ENCODE data around the gene ATG5. TPM values are rescaled to one million over a fixed set of nuclear protein-coding genes. Genes with fewer than 3 reads are reported as not detected.
A peak's percentile ranks its signal among the peaks of the same experiment; 100 is the strongest.
"Not testable (repeated sequence)": the region's sequence is repeated elsewhere in the genome, so short reads cannot be mapped to it uniquely, and the experiment has no call there.

The ATG5 gene
- total and polyA plus RNA-seq, 5 experiments from 2014 or later, result 24.4 to 30.4 (median 27.8) TPM

DNA sequence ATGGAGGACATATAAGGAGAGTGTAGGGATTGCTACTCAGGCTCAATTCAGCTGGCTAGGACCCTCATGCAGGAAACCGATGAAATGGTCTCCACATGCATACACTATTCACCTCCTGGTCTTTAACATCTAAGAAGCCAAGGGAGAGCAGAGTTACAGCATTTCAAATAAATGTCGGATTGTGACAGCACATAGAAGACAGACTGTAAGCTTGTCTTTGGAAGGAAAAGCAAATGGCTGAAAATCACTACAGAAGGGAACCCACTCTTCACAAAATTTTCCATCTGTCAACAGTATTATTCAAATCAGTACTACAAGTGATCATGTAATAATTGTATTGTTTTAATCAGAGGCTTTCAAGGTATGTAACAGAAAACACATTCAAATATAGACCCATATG, 72.9 kb downstream of the ATG5 start:
- no peak overlapping the region for H3K27ac Mint-ChIP-seq
- H3K9me3 Mint-ChIP-seq, result no peaks in the 10 kb centered on the region
- POLR2A ChIA-PET, result no interaction called here
- peaks cover 0 to 23% (median 6%) of the 10 kb centered on the region in 3 donors for H3K36me3 Mint-ChIP-seq
- no peak overlapping the region for H3K4me3 Mint-ChIP-seq
- no peak for ATAC-seq
- no peak for DNase-seq
- H3K27me3 Mint-ChIP-seq, result no peaks in the 10 kb centered on the region
- peaks cover 9 to 32% (median 17%) of the 10 kb centered on the region in 4 donors for H3K4me1 Mint-ChIP-seq

DNA sequence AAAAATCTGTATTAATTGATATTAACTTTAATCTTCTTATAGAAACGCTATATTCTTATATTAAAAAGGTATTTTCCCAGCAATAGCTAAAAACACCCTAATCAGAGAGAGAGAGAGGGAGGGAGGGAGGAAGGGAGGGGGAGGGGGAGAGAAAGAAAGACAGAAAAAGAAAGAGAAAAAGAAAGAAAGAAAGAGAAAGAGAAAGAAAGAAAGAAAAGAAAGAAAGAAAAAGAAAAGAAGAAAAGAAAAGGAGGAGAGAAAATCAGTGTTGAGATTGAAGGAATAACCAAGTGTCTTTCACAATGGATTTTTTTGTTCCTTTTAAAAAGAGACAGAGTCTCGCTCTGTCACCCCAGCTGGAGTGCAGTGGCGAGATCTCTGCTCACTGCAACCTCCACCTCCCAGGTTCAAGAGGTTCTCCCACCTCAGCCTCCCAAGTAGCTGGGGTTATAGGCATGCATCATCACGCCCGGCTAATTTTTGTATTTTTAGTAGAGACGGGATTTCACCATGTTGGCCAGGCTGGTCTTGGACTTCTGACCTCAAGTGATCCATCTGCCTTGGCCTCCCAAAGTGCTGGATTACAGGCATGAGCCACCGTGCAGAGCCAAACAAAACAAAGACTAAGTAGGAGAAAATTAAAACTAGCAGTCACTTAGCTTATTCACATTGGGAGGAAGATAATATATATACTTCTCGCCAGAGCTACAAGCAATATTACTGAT, 73.9 kb downstream of the ATG5 start:
- POLR2A ChIA-PET, result not testable (repeated sequence)

DNA sequence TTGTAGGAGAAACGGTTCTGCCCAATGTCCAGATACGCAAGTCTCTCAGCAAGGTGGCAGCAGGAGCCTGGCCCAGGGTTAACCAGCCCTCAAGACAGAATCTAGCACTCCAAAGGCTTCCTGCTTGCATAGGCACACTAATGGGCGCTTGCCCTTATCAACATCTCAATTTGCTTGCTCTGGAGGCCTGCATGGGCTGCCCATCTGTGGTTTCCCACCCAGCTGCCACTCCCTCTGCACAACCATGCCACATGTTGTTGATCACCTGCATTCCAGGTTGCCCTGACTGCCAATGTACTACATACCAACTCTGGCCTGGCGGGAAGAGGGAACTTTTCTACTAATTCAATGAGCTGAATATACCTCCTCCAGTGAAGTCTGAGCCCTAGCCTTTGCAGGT, 74.6 kb downstream of the ATG5 start:
- Mint-ChIP-seq H3K36me3 (peaks cover 0 to 33% (median 15%) of the 10 kb centered on the region in 3 donors), H3K4me3 (no peak overlapping the region), H3K27ac (peak overlapping the region in 2 of 10 donors; percentile 18 to 49), H3K4me1 (peaks cover 9 to 28% (median 15%) of the 10 kb centered on the region in 4 donors), H3K27me3 (no peaks in the 10 kb centered on the region), H3K9me3 (no peaks in the 10 kb centered on the region)
- POLR2A ChIA-PET, result interaction anchor here (0.5 kb wide), 1 partner anchor 75 kb away, joined by 3 read pairs; no protein-coding TSS in a partner anchor
- ATAC-seq (no peak), DNase-seq (no peak)

More for the DNA sequence above, 73.9 kb downstream of the ATG5 start:
- not testable (repeated sequence) for ATAC-seq, H3K4me3 Mint-ChIP-seq, DNase-seq, H3K27me3 Mint-ChIP-seq, H3K9me3 Mint-ChIP-seq
- Mint-ChIP-seq H3K36me3 (peaks cover 0 to 30% (median 15%) of the 10 kb centered on the region in 3 donors), H3K27ac (peak overlapping the region in 1 of 10 donors; percentile 85), H3K4me1 (peaks cover 9 to 28% (median 15%) of the 10 kb centered on the region in 4 donors)

DNA sequence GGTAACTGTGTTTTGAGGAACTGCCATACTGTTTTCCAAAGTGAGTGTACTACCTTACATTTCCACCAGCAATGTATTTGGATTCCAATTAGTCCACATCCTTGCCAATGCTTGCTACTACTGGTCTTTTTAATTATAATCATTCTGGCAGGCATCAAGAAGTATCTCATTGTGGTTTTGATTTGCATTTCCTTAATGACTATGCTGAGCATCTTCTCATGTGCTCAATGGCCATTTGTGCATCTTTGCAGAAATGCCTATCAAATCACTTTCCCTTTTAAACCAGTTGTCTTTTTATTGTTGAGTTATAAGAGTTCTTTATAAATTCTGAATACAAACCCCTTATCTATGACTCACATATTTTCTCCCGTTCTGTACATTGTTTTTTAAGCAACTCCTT, 75.9 kb downstream of the ATG5 start:
- Mint-ChIP-seq H3K9me3 (no peaks in the 10 kb centered on the region), H3K4me3 (no peak overlapping the region), H3K4me1 (peaks cover 6 to 22% (median 13%) of the 10 kb centered on the region in 4 donors), H3K27me3 (no peaks in the 10 kb centered on the region), H3K36me3 (peaks cover 0 to 44% (median 24%) of the 10 kb centered on the region in 3 donors), H3K27ac (peak overlapping the region in 2 of 10 donors; percentile 40 to 67)
- ATAC-seq (no peak), DNase-seq (no peak)
- POLR2A ChIA-PET, result no interaction called here

DNA sequence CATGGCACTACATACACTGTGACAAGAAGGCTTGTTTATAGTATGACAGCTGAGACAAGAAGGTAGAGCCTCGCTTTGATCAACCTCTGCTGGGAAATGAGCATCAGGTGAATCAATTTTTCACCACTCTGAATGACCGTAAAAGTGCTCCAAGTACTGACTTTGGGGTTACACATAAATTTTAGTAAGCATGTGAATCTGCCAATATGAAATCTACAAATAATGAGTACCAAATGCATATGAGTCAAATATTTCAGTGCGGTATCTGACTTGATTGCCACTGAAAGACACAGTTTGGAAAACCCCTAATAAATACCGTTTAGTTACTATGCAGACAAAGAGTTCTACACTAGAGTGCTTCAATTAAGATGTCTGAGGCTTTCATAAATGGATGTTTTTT, 77.8 kb downstream of the ATG5 start:
- peaks cover 10 to 58% (median 29%) of the 10 kb centered on the region in 3 donors for H3K36me3 Mint-ChIP-seq
- no peaks in the 10 kb centered on the region for H3K9me3 Mint-ChIP-seq
- H3K27me3 Mint-ChIP-seq, result no peaks in the 10 kb centered on the region
- no peak overlapping the region for H3K27ac Mint-ChIP-seq
- no peak overlapping the region for H3K4me3 Mint-ChIP-seq
- ATAC-seq (no peak), DNase-seq (no peak)
- peaks cover 1 to 15% (median 9%) of the 10 kb centered on the region in 4 donors for H3K4me1 Mint-ChIP-seq
- POLR2A ChIA-PET, result no interaction called here

DNA sequence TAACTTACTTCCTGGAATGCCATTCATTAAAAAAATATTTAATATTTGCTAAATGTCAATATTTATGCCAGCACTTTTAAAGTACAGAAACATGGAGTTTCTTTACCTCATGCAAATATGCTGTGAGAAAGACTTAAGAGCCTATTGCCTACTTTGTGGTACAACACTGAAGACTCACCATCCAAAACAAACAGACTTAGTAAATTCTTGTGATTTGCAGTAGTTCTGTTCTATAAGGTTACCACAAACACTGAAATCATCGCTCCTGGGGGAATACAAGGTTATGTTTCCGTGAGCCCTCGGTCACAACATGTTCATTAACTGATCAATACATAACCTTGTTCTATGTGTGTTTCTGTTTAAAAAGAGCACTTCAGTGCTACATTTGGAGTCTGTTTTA, 78.3 kb downstream of the ATG5 start:
- peaks cover 13 to 58% (median 29%) of the 10 kb centered on the region in 3 donors for H3K36me3 Mint-ChIP-seq
- DNase-seq (no peak), ATAC-seq (no peak)
- H3K4me3 Mint-ChIP-seq, result no peak overlapping the region
- H3K9me3 Mint-ChIP-seq, result no peaks in the 10 kb centered on the region
- POLR2A ChIA-PET, result no interaction called here
- no peaks in the 10 kb centered on the region for H3K27me3 Mint-ChIP-seq
- no peak overlapping the region for H3K27ac Mint-ChIP-seq
- H3K4me1 Mint-ChIP-seq, result peaks cover 1 to 11% (median 6%) of the 10 kb centered on the region in 4 donors

DNA sequence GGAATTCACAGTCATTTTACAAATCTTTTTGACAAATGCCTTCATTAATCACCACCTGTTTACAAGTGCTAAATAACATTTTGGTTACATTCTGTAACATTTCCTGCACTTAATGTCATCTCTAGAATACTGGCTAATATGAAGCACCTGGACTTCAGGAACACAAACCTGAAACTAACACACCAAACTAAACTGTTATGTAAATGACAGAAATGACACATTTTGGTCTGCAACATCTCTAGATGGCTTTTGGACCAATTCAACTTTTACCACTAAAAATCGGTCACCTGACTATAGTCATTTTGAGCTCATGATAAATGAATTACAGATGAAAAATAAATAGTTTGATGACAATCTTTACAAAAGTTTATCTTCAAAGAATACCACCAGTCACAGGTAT, 80.6 kb downstream of the ATG5 start:
- no peak for ATAC-seq
- Mint-ChIP-seq H3K4me1 (peaks cover 0 to 2% (median 0%) of the 10 kb centered on the region in 4 donors), H3K9me3 (no peaks in the 10 kb centered on the region), H3K27me3 (no peaks in the 10 kb centered on the region), H3K4me3 (no peak overlapping the region), H3K27ac (no peak overlapping the region), H3K36me3 (peaks cover 13 to 63% (median 39%) of the 10 kb centered on the region in 3 donors)
- no peak for DNase-seq
- POLR2A ChIA-PET, result no interaction called here

DNA sequence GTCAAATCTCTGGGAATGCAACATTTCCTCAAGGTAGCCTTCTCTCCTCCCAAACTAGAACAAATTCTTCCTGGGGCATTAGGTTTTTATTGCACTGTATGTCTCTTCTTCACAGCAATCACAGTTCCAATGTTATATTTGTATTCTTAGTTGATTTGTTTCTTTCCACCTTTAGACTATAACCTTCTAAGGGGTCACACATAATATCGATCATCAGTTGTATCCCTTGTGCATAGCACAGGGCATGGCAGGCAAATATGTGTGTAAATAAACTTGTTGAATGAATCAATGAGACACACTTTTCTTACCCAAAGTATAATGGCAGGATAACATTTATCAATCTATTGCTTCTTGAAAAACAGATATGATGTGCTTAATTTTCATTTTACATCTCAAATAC, 81.0 kb downstream of the ATG5 start:
- Mint-ChIP-seq H3K27me3 (no peaks in the 10 kb centered on the region), H3K4me3 (no peak overlapping the region), H3K4me1 (peaks cover 0 to 2% (median 0%) of the 10 kb centered on the region in 4 donors), H3K36me3 (peaks cover 13 to 60% (median 39%) of the 10 kb centered on the region in 3 donors), H3K27ac (no peak overlapping the region), H3K9me3 (no peaks in the 10 kb centered on the region)
- POLR2A ChIA-PET, result no interaction called here
- DNase-seq (no peak), ATAC-seq (no peak)

DNA sequence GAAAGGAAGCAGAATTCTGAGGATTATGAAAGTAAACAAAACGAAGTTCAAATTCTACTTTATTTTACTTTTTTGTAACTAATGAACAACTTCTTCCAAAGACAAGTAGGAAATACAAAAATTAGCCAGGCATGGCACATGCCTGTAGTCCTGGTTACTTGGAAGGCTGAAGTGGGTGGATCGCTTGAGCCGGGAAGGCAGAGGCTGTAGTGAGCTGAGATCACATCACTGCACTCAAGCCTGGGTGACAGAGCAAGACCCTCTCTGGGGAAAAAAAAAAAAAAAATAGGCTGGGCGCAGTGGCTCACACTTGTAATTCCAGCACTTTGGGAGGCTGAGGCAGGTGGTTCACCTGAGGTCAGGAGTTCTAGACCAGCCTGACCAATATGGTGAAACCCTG, 82.3 kb downstream of the ATG5 start:
- peaks cover 0 to 2% (median 0%) of the 10 kb centered on the region in 4 donors for H3K4me1 Mint-ChIP-seq
- H3K9me3 Mint-ChIP-seq, result no peaks in the 10 kb centered on the region
- POLR2A ChIA-PET, result interaction anchor here (0.7 kb wide), 1 partner anchor 8 kb away, joined by 3 read pairs; no protein-coding TSS in a partner anchor
- no peaks in the 10 kb centered on the region for H3K27me3 Mint-ChIP-seq
- H3K36me3 Mint-ChIP-seq, result peaks cover 13 to 52% (median 39%) of the 10 kb centered on the region in 3 donors
- no peak for DNase-seq
- no peak overlapping the region for H3K4me3 Mint-ChIP-seq
- no peak overlapping the region for H3K27ac Mint-ChIP-seq
- no peak for ATAC-seq

DNA sequence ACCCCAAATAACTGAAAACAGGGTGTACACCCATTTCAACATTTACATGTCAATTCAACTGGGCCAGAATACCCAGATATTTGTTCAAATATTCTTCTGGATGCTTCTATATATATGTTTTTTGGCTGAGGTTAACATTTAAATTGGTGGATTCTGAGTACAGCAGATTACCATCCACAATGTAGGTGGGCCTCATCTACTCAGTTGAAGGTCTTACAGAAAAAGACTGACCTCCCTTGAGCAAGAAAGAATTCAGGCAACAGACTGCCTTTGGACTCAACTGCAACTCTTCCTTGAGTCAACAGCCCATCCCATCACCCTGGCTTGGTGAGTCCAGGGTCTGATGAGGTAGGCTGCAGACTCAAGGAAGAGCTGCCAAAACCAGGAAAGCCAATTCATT, 84.1 kb downstream of the ATG5 start:
- Mint-ChIP-seq H3K27ac (no peak overlapping the region), H3K4me1 (no peaks in the 10 kb centered on the region), H3K4me3 (no peak overlapping the region), H3K27me3 (no peaks in the 10 kb centered on the region), H3K9me3 (no peaks in the 10 kb centered on the region), H3K36me3 (peaks cover 13 to 41% (median 28%) of the 10 kb centered on the region in 3 donors)
- no peak for DNase-seq
- POLR2A ChIA-PET, result no interaction called here
- no peak for ATAC-seq

DNA sequence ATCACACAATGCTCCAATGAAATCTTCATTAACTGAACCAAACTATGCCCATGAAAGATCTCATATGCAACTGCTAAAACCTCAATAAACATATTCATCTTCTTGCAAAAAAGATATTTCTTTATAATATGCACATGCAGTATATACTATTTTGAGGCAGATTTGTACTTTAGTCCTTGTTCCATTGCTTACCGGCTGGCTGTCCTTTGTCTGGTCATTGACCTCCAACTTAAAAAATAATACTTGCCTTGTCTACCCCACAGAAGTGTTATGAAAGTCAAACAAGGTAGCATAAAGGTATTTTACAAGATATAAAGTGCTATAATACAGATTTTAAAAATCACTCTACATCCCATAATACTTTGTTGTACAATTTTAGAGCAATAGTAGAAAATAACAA, 88.3 kb downstream of the ATG5 start:
- POLR2A ChIA-PET, result no interaction called here
- H3K27ac Mint-ChIP-seq, result no peak overlapping the region
- peaks cover 7 to 32% (median 27%) of the 10 kb centered on the region in 3 donors for H3K36me3 Mint-ChIP-seq
- no peak overlapping the region for H3K4me3 Mint-ChIP-seq
- no peaks in the 10 kb centered on the region for H3K27me3 Mint-ChIP-seq
- H3K9me3 Mint-ChIP-seq, result peaks cover 0 to 11% (median 3%) of the 10 kb centered on the region in 9 donors
- peaks cover 2 to 11% (median 6%) of the 10 kb centered on the region in 4 donors for H3K4me1 Mint-ChIP-seq
- ATAC-seq (no peak), DNase-seq (no peak)

DNA sequence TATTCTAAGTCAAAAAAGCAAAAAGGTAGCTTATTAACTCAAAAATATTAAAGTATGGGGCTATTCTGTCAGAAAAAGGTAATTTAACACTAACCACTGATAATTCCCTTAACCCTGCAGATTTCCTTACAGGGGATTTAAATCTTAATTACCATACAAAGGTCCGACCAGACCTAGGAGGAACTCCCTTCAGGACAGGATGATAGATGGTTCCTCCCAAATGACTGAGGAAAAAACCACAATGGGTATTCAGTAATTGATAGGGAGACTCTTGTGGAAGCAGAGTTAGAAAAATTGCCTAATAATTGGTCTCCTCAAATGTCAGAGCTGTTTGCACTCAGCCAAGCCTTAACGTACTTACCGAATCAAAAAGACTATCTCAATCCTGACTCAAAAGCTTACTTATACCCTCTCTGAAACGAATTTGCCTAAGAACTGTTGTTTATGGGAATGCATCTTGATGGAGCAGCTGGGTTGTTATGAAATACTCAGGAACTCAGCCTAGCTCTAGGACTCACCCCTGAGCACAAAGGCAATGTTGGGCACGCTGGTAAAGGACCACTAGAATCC, 95.6 kb downstream of the ATG5 start:
- H3K27ac Mint-ChIP-seq, H3K9me3 Mint-ChIP-seq, POLR2A ChIA-PET, H3K4me3 Mint-ChIP-seq, DNase-seq, H3K27me3 Mint-ChIP-seq, ATAC-seq: not testable (repeated sequence)
- Mint-ChIP-seq H3K4me1 (peaks cover 3 to 20% (median 10%) of the 10 kb centered on the region in 4 donors), H3K36me3 (peaks cover 0 to 20% (median 3%) of the 10 kb centered on the region in 3 donors)

All from naive thymus-derived CD8-positive, alpha-beta T cell (primary cell).